ENCODE measurements around the gene CPOX.

The CPOX gene

DNA sequence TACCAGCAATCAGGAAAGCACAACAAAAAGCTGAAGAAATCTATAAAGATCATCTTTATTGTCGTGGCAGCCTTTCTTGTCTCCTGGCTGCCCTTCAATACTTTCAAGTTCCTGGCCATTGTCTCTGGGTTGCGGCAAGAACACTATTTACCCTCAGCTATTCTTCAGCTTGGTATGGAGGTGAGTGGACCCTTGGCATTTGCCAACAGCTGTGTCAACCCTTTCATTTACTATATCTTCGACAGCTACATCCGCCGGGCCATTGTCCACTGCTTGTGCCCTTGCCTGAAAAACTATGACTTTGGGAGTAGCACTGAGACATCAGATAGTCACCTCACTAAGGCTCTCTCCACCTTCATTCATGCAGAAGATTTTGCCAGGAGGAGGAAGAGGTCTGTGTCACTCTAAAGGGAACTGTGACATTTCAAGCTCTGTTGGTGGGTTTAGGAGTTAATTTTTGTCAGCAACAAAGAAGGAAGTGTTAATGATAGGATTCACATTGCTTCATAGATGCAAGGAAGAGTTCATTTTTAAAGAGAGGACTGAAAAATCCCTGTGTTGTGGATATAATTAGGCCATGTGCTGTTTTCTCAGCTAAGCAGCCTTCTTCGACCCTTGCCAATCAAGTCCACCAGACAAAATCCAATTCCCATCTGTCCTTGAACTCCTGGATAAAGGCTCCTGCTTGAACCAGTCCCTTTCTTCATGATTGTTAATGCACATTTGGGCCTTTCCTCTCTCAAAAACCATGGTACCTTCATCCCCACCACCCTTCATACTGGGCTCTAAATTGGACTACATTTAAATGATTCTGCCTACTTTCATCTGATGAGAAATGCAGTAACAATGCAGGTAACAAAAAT is 60.5 kb downstream of the CPOX start:
- no peak for DNase-seq

DNA sequence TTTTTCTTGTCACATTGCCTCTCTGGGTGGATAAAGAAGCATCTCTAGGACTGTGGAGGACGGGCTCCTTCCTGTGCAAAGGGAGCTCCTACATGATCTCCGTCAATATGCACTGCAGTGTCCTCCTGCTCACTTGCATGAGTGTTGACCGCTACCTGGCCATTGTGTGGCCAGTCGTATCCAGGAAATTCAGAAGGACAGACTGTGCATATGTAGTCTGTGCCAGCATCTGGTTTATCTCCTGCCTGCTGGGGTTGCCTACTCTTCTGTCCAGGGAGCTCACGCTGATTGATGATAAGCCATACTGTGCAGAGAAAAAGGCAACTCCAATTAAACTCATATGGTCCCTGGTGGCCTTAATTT is 61.2 kb downstream of the CPOX start:
- no peak for DNase-seq

DNA sequence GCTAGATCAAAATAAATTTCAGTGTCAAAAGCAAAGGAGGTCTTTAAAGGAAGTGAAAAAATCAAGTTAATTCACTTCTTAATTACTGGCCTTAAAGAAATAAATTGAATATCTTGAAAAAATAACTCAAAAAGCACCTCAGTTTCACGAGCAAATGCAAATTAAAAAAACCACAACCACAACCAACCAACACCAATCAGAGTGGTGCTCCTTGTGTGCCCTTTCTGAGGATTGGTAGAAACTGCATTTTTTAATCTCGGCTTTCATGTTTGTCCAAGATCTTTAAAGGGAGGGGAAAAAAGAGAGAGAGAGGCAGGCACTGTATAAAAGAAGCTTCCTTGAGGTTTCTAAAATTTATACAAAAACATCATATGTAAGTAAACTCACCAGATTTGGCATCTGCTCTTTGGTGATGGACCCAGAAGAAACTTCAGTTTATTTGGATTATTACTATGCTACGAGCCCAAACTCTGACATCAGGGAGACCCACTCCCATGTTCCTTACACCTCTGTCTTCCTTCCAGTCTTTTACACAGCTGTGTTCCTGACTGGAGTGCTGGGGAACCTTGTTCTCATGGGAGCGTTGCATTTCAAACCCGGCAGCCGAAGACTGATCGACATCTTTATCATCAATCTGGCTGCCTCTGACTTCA is 61.7 kb downstream of the CPOX start, which contains the start of gene GPR15:
GPR15 (plus strand) TSS at position 357 of the 653 bp plus-strand sequence; CDS start at position 413, 56 bp downstream.
- no peak for DNase-seq

DNA sequence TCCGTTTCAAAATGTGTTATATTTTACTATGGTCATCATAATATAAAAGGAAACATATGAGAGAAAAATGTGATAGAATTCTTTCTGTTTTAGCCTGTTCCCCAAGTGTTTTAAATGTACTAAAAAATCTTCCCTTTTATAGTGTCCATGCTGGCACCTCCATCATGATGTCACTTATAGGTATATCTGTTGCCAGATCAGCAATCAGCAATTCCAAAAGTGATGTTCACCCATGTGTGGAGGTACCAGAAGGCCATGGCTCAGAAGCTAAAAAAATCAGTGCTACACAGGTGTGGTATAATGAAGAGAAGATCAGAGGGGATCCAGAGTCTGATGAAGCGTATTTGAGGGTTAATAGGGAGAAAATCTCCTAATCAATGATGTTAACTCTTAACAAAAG is 62.7 kb downstream of the CPOX start:
- DNase-seq: no peak

DNA sequence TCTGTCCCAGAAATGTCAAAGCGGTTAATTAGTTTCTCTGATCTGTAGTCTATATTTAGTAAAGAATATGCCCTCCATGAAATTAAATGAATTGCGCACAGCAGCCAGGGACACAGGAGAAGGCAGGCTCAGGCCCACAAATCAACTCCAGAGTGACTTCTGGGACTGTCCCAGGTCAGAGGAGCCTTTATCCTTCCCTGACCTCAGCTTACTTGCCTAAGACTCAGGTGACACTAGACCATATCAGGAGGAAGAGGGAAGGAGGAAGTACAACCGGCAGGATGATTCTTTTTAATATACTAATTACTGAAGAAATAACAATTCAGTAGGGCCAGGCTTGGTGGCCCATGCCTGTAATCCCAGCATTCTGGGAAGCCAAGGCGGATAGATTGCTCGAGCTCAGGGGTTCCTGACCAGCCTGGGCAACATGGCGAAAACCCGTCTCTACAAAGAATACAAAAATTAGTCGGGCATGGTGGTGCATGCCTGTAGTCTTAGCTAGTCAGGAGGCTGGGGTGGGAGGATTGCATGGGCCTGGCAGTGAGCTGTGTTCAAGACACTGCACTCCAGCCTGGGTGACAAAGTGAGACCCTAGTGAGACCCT is 63.5 kb downstream of the CPOX start:
- no peak for DNase-seq
